Vagina (tissue), 2 donors: ENCODE measurements around the gene URI1. TPM values are rescaled to one million over a fixed set of nuclear protein-coding genes. Genes with fewer than 3 reads are reported as not detected.

Experiments used
- DNase-seq, 2 donors: peaks; one replicate each; pipeline ENCODE4 v3.0.0-alpha.2; 2017; ENCODE audit errors: extremely low spot score in 2 of 2
- H3K27ac ChIP-seq: fragments of 200-600 bp; sonication (generic); one replicate; pipeline ENCODE4 v1.5.1; 2019
- H3K27me3 ChIP-seq: fragments of 200-600 bp; sonication (generic); one replicate; pipeline ENCODE4 v1.5.1; 2019
- H3K36me3 ChIP-seq, 2 donors: fragments of 200-600 bp; sonication (generic); one replicate each; pipeline ENCODE4 v1.5.1; 2017 to 2019
- H3K4me1 ChIP-seq: fragments of 200-600 bp; sonication (generic); one replicate; pipeline ENCODE4 v1.5.1; 2019
- H3K4me3 ChIP-seq, 2 donors: fragments of 200-600 bp; sonication (generic); 1 replicate in 1 of 2; 2 replicates in 1 of 2; pipeline ENCODE4 v1.5.1; 2016 to 2019
- H3K9me3 ChIP-seq: fragments of 200-600 bp; sonication (generic); one replicate; pipeline ENCODE4 v1.5.1; 2019
- POLR2A ChIP-seq, 2 donors: fragments of 450-650 bp; IDR thresholded peaks; one replicate each; pipeline ENCODE4 v1.6.1; 2017; ENCODE audit warnings: antibody characterized with exemption in 2 of 2, mild to moderate bottlenecking in 2 of 2, moderate library complexity in 2 of 2
- POLR2AphosphoS5 ChIP-seq, 2 donors: sonication (generic); formaldehyde crosslinking; IDR thresholded peaks; one replicate each; pipeline ENCODE4 v1.9.0; 2017; ENCODE audit warnings: antibody characterized with exemption in 2 of 2, mild to moderate bottlenecking in 2 of 2, low read depth in 1 of 2; ENCODE audit not compliant: insufficient read depth in 1 of 2
- intact Hi-C: fragments of 100-400 bp; cut with DNase I; formaldehyde crosslinking; loops from one replicate; pipeline ENCODE4 v1.15.1; 2023
- total RNA-seq: library from RNA; depleted of rRNA; stranded (reverse); fragments of >200 nt; gene quantifications from one replicate; pipeline ENCODE4 v1.2.3, GENCODE V29; 2016
- TF ChIP-seq, protein P1 (sequence below), 3 experiments: fragments of 450-650 bp in 2 of 3; fragments of 200-600 bp in 1 of 3; sonication (generic) in 1 of 3; IDR thresholded peaks; one replicate each; pipeline ENCODE4 v1.5.1; 2017 to 2019; ENCODE audit warnings: antibody characterized with exemption in 3 of 3, mild to moderate bottlenecking in 2 of 3, moderate library complexity in 2 of 3

Gene URI1
- total RNA-seq, 1 donor from 2014 or later: 39.8 TPM

DNA sequence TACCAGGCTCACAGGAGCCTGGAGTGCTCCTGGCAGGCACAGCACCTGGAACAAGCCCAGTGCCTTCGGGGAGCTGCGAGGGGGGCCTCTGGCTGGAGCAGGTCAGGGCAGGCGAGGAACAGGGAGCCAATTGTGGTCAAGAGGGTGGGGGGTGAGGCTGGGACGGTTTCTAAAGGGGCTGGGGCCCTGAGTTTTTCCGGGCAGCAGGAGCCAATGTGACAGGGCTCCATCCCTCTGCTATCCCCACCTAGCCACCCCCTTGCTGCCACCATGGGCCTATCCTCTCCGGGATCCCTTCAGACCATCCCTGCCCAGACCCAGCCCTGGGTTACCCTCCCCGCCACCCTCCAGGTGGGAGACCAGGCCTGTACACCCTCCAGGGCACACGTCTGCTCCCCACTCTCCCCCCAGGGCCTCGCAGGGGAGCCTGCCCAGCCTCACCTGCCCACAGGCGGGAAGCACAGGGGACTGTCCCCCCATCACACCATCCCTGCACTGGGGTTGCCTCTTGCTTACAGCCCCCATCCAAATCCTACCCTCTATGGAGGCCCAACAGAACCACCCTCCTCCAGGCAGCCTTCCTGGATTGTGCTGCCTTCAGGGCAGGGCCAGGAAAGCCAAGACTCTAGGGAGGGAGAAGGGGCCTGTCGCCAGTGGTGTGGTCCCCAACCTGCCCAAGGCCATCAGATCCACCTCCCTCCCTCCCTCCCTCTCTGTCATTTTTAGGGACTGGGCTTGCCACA is 121.0 kb downstream of the URI1 start:
- Histone ChIP-seq H3K36me3 (no peaks in the 10 kb centered on the region), H3K9me3 (no peaks in the 10 kb centered on the region), H3K4me3 (no peak overlapping the region), H3K27me3 (no peaks in the 10 kb centered on the region), H3K4me1 (no peaks in the 10 kb centered on the region), H3K27ac (no peak overlapping the region)
- DNase-seq: no peak
- TF ChIP-seq, protein P1, sequence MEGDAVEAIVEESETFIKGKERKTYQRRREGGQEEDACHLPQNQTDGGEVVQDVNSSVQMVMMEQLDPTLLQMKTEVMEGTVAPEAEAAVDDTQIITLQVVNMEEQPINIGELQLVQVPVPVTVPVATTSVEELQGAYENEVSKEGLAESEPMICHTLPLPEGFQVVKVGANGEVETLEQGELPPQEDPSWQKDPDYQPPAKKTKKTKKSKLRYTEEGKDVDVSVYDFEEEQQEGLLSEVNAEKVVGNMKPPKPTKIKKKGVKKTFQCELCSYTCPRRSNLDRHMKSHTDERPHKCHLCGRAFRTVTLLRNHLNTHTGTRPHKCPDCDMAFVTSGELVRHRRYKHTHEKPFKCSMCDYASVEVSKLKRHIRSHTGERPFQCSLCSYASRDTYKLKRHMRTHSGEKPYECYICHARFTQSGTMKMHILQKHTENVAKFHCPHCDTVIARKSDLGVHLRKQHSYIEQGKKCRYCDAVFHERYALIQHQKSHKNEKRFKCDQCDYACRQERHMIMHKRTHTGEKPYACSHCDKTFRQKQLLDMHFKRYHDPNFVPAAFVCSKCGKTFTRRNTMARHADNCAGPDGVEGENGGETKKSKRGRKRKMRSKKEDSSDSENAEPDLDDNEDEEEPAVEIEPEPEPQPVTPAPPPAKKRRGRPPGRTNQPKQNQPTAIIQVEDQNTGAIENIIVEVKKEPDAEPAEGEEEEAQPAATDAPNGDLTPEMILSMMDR (IDR thresholded peaks at IDR 0.05): no peak
- TF ChIP-seq POLR2A (IDR thresholded peaks at IDR 0.05) (no peak), POLR2AphosphoS5 (IDR thresholded peaks at IDR 0.05; ENCODE audit: insufficient read depth in 1 of 2, low read depth in 1 of 2) (no peak)
- intact Hi-C loops: no loop called here

DNA sequence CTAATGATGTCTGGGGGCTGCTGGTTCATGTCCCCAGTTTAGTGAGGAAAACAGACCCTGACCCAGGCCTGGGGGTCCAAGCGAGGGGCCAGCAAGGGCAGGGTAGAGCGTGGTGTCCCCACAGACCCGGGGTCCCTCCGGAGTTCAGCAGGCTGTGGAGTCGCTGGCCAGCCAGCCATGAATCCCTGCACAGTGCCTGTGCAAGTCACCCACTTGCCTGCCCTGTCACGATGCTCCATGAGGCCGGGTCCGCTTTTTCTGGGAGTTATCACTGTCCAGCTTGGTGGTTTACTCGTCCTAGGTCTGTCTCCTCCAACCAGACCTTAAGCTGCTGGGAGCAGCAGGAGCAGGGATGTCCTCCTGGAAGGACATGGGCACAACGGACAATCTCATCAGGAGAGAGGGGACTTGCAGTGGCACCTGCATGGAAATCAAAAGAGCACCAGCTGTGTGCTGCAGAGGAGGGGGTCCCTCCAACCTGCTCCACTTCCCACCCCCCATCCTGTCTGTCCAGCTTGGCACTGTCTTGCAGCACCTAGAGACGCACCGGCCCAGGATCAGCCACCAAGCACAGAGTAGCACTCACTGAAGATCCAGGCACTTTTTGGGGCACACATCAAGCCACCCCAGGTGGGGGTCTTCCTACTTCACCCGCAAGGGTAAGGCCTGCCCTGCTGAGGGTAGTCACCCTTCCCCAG is 121.8 kb downstream of the URI1 start:
- Histone ChIP-seq H3K9me3 (no peaks in the 10 kb centered on the region), H3K36me3 (no peaks in the 10 kb centered on the region), H3K27me3 (no peaks in the 10 kb centered on the region), H3K27ac (no peak overlapping the region), H3K4me1 (no peaks in the 10 kb centered on the region), H3K4me3 (no peak overlapping the region)
- intact Hi-C loops: no loop called here
- peak in 1 of 2 donors; percentile 62 for DNase-seq
- TF ChIP-seq POLR2AphosphoS5 (IDR thresholded peaks at IDR 0.05; ENCODE audit: insufficient read depth in 1 of 2, low read depth in 1 of 2) (no peak), POLR2A (IDR thresholded peaks at IDR 0.05) (no peak)
- TF ChIP-seq, protein P1 (IDR thresholded peaks at IDR 0.05): no peak

DNA sequence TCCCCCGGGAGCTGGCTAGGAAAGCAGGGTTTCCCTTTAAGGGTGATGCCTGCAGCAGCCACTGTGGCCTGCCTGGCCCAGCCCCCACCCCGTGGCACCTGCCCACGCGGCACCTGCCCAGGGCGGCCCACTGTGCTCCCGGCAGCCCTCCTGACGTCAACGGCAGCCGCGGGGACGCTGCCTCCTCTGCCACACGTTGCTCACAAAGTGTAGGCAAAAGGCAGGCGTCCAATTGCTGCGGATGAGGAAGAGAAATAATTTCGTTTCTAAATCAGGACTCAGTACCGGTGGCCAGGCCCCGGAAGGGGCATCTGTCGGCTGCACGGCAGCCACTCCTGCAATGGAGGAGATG is 122.3 kb downstream of the URI1 start:
- Histone ChIP-seq H3K4me1 (no peaks in the 10 kb centered on the region), H3K36me3 (no peaks in the 10 kb centered on the region), H3K27me3 (no peaks in the 10 kb centered on the region), H3K27ac (no peak overlapping the region), H3K9me3 (no peaks in the 10 kb centered on the region), H3K4me3 (no peak overlapping the region)
- peak in 1 of 2 donors; percentile 58 for DNase-seq
- no peak for TF ChIP-seq POLR2AphosphoS5 (IDR thresholded peaks at IDR 0.05; ENCODE audit: insufficient read depth in 1 of 2, low read depth in 1 of 2)
- TF ChIP-seq POLR2A (IDR thresholded peaks at IDR 0.05): no peak
- TF ChIP-seq, protein P1 (IDR thresholded peaks at IDR 0.05): no peak
- intact Hi-C loops: no loop called here

DNA sequence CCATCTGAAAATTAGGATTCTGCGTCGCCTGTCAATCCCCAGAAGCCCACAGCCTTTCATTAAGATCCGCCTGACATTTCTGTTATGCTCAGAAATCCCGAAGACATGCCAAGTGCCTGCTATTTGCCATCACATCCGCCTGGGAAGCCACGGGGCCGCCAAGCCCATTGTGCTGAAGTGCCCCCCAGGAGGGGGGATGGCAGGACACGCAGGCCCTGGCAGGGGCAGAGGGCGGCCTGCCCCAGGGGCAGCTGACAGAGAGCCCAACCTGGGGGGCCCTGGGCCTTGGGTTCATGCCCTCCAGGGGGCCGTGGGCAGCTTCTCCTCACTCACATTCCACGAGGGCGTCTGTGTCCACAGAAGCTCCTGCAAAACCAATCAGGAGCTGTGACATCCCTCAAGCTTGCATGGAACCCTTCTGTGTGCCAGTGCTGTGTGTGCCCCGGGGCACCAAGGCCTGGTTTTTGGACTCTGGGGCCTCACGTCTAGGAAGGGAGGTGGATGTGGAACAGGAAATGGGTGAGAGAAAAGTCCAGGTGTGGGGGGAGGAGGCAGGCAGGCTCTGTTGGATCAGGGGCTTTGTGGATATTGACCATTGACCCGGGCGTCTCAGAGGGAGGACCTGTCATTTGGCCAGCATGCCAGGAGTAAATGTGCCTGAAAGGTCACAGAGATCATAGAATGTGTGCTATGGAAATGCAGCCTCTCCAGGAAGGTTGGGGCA is 122.9 kb downstream of the URI1 start:
- H3K9me3 ChIP-seq: no peaks in the 10 kb centered on the region
- H3K27me3 ChIP-seq: no peaks in the 10 kb centered on the region
- TF ChIP-seq, protein P1 (IDR thresholded peaks at IDR 0.05): no peak
- TF ChIP-seq POLR2AphosphoS5 (IDR thresholded peaks at IDR 0.05; ENCODE audit: insufficient read depth in 1 of 2, low read depth in 1 of 2) (no peak), POLR2A (IDR thresholded peaks at IDR 0.05) (no peak)
- no peak overlapping the region for H3K27ac ChIP-seq
- no peak overlapping the region for H3K4me3 ChIP-seq
- intact Hi-C loops: no loop called here
- H3K36me3 ChIP-seq: no peaks in the 10 kb centered on the region
- no peaks in the 10 kb centered on the region for H3K4me1 ChIP-seq
- peak in 1 of 2 donors; percentile 76 for DNase-seq
